ACHN (cell line): ENCODE results near the gene PCSK4.

Experiments
- DNase-seq: peaks from one replicate; pipeline ENCODE4 v3.0.0-alpha.2; 2015
- in situ Hi-C: cut with HindIII; loops from 2 replicates; pipeline ENCODE4 v1.10.0; 2017; ENCODE audit warnings: low sequenced_read_pairs, low pct_ligation_motif_present, low pct_unique_long_range_greater_than_20kb

PCSK4 gene

GRCh38 chr19:1475751-1476437 lies 14.3 kb downstream of the PCSK4 start:
- no peak for DNase-seq
- in situ Hi-C loops = no loop called here

- DNase-seq = no peak
- in situ Hi-C loops = no loop called here
These were observed 15.3 kb downstream of the PCSK4 start for GRCh38 chr19:1474765-1475351.

- in situ Hi-C loops = no loop called here
- no peak for DNase-seq
These were observed 16.0 kb downstream of the PCSK4 start for GRCh38 chr19:1474011-1474764.

- DNase-seq = no peak
- in situ Hi-C loops = no loop called here
These were observed 16.9 kb downstream of the PCSK4 start for GRCh38 chr19:1473085-1473851.

GRCh38 chr19:1472231-1473084 lies 17.7 kb downstream of the PCSK4 start:
- DNase-seq = no peak
- in situ Hi-C loops = no loop called here

GRCh38 chr19:1471515-1472160 lies 18.5 kb downstream of the PCSK4 start:
- no peak for DNase-seq
- in situ Hi-C loops = no loop called here

- no peak for DNase-seq
- in situ Hi-C loops = no loop called here
These were observed 19.1 kb downstream of the PCSK4 start for GRCh38 chr19:1471010-1471514.

- in situ Hi-C loops = no loop called here
- no peak for DNase-seq
These were observed 19.7 kb downstream of the PCSK4 start for GRCh38 chr19:1470305-1471009.

- in situ Hi-C loops = no loop called here
These were observed 20.2 kb downstream of the PCSK4 start for GRCh38 chr19:1470055-1470304.

GRCh38 chr19:1469255-1470054 lies 20.7 kb downstream of the PCSK4 start:
- DNase-seq = no peak
- in situ Hi-C loops = no loop called here

More at GRCh38 chr19:1470055-1470304, 20.2 kb downstream of the PCSK4 start:
- no peak for DNase-seq

- peak; percentile 47 for DNase-seq
- in situ Hi-C loops = no loop called here
These were observed 21.3 kb downstream of the PCSK4 start for GRCh38 chr19:1468821-1469254.

- in situ Hi-C loops = no loop called here
- DNase-seq = no peak
These were observed 21.8 kb downstream of the PCSK4 start for GRCh38 chr19:1468274-1468820.

- in situ Hi-C loops = no loop called here
- DNase-seq = no peak
These were observed 22.5 kb downstream of the PCSK4 start for GRCh38 chr19:1467490-1468273.

- in situ Hi-C loops = no loop called here
- DNase-seq = no peak
These were observed 23.0 kb downstream of the PCSK4 start for GRCh38 chr19:1467215-1467489.

- in situ Hi-C loops = no loop called here
- DNase-seq = no peak
These were observed 23.5 kb downstream of the PCSK4 start for GRCh38 chr19:1466461-1467214.
